Daoy (cell line): ENCODE data around the gene ASB13. TPM values are rescaled to one million over a fixed set of nuclear protein-coding genes. Genes with fewer than 3 reads are reported as not detected.
A peak's percentile ranks its signal among the peaks of the same experiment; 100 is the strongest.

ENCODE experiments used
- DNase-seq: peaks from one replicate; pipeline ENCODE4 v3.0.0-alpha.2; 2015; ENCODE audit warnings: low read depth
- total RNA-seq: library from RNA; depleted of rRNA; stranded (reverse); fragments of >200 nt; shearing (Covaris generic); gene quantifications from 2 replicates; pipeline ENCODE4 v1.2.3, GENCODE V29; 2014

ASB13 gene
- total RNA-seq, 1 experiment from 2014 or later, result 13.3 TPM

DNA sequence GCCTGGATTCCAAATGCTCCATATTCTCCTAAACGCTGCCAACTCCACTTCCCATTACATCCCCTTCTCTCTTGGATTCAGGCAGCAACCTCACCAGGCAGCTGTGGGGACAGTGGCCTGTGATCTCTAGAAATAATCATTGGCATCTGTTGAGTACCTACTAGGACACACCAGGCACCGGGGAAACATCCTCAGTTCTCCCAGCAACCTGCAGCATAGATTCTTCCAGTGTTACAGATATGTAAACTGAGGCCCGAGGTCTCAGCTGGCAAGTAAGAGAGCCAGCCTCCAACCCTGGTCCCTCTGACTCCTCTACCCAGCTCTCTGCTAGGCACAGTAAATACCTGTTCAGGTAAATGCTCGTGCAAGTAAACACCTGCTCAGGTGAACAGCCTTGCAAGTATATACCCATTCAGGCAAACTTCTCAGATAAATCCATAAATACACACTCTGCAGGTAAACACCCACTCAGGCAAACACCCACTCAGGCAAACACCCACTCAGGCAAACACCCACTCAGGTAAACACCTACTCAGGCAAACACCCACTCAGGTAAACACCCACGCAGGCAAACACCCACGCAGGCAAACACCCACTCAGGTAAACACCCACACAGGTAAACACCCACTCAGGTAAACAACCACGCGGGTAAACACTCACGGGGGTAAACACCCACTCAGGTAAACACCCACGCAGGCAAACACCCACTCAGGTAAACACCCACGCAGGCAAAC, 18.7 kb downstream of the ASB13 start:
- DNase-seq, result no peak

DNA sequence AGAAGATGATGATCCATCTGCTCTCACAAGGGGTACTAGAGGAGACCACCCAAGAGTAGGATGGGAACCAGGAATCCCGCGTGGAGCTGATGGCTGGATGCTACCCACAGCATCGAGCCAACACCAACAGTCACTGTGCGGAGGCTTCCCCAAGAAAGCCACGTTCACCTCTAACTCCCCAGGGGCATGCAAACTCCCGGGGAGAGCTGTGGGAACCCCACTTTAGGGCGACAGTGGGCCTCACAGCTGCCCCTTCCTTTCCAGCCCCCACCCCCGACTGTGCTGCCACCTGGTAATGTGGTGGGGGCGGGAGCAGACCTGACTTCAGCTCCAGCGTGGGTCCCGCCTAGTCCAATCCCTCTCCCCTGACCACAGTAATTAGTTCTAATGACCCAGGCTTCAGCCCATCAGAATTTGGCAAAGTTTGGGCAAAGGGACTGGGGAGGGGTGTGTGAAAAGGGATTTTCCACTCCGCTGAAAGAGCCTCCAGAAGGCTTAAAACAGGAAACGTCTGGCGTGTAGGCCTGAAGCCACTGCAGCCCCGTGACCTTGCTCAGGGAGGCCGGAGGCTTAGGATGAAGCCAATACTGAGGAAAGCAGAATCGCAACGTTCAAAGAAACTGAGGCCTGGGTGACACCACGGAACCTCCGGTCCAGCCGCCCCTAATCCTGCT, 20.3 kb downstream of the ASB13 start:
- DNase-seq, result no peak

DNA sequence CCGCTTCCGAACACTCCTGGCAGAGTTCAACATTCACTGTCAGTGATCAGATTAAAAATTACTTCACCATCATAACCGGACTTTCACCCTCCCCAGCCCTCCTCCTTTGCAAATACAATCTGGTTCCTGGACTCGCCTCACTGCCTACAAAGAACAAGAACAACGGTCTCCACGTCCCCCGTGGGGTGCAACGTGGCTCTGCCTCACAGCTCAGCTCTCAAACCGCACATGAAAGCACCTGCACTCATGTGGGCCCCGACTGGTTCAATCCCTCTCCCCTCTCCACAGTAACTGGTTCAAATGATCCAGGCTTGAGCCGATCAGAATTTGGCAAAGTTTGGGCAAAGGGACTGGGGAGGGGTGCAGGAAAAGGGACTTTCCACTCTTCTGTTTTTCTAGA, 21.0 kb downstream of the ASB13 start:
- no peak for DNase-seq

DNA sequence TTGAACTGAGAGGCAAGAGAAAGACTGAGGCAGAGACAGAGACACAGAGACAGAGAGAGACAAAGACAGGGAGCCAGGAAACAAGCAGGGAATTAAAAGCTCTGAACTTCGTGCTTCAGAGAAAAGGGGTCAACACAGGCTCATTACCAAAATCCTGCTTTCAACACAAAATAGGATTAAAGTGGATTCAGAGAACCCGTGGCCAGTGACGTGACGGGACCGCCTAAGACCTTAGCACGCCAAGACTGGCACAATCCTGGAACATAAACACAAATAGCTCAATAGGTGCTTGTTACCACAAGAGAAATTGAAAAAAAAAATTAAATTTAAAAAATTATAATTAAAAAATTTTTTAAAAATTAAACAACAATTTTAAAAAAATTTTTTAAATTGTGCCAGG, 21.5 kb downstream of the ASB13 start:
- DNase-seq, result no peak

DNA sequence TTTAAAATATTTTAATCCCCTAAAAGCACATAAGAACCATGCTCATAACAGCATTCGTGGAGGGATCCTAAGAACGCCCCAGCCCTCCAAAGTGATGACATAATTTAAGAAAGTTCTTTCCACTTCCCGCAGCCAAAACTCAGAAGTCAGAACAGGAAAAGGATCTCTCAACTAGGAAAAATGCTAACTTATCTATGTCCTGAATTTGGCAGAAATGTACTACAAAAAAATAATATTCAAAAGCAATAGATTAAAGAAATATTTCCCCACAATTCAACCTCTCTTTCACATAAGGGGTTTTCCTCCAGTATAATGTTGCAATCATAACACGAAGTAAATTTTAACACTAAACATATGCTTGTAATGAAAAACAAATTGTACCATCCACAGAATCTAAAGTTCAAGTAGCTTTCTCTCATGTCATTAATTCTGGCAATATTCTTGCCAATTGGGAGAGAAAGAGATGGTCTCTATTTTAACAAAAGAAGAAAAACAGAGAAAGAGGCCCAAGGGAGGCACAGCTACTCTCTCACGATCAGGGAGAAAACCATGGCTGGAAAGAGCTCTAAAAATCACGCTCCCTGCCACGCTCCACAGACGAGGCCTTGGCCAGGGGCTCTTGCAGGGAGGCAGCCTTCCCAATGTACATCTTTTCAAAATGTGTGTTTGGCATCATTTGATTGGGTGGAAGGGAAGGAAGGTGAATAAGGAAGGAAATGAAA, 22.9 kb downstream of the ASB13 start:
- DNase-seq, result no peak

DNA sequence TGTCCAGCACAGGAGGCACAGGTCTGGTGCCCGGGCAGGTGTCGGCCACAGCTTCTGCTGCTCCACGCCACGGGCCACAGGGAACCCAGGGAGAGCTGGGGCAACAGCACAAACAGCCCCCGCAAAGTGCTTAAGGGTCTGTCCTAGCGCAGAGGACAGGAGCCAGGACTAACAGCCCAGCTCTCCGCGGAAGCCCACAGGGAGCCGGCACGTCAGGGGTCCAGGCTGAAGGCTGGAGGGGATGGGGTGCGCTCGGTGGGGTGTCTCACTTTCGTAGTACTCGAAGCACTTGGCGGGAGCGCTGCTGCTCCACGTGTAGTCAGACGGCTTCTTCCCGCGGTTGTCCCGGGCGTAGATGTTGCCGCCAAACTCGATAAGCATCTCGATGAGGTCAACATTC, 24.9 kb downstream of the ASB13 start:
- DNase-seq, result no peak

DNA sequence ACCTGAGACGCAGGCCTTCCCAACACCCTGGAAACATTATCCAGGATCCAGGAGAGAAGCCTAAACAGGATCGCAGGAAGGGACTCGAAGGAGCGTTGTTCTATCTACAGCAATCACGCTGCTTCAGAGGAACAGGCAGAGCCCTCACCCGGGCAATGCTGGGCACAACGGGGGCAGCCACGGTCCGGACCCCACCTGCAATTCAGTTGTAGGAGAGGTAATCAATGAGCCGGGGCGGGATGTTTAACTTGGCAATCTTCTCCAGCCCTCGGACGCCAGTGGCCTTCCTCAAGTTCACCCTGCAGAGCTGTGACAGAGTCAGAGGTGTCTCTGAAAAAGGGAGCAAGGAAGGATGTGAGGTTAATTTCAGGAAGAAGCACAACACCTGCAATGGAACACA, 25.9 kb downstream of the ASB13 start:
- no peak for DNase-seq

DNA sequence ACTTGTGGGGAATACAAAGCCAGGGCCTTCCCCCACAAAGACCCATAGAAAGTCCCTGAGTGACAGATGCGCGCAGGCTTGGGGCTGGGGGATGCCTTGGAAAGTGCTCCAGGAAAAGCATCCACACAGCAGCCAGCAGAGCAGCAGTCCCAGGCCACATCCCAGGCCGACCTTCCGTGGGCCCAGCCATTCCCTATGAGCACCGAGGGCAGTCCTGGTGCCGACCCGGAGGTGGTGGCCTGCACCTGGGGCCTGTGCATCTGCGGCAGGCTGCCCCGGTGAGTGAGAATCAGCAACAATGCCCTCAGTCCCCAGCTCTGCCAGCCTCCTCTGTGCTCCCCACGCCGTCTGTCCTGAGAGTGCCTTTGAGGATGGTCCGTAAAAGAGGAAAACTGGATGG, 26.4 kb downstream of the ASB13 start:
- DNase-seq, result no peak

DNA sequence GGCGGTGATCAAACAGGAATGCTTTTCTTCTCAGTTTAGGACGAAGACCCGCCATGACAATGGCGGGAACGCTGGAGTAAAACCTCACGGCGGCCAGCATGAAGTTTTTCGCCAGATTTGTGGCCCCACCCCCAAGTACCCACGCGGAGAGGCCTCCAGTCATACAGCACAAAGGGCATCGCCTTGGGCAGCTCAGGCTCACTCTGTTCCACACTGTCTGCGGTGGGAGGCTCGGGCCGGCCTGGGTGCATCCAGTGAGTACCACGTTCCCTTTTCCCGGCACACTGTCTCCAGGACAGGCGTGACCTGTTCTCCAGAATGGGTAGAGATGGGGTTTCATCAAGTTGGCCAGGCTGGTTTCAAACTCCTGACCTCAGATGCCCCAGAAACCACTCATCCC, 27.3 kb downstream of the ASB13 start:
- DNase-seq, result no peak

DNA sequence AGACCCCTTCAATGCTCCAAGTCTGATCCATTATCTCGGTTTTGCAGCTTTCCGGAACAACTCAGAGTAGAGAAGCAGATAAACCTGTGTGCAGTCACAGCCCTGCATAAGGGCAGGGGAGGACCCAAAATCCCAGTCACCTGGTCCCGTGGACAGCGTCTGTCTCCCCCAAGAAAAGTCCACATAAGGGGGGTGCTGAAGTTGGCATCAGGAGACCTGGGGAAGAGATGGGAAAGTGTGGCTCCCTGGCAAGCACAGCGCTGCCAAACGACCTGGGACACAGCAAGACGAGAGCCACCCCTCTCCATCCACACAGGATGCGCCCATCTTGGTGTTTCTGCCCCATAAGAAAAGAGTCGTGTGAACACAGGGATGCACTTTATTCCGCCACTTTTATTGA, 27.9 kb downstream of the ASB13 start:
- no peak for DNase-seq

DNA sequence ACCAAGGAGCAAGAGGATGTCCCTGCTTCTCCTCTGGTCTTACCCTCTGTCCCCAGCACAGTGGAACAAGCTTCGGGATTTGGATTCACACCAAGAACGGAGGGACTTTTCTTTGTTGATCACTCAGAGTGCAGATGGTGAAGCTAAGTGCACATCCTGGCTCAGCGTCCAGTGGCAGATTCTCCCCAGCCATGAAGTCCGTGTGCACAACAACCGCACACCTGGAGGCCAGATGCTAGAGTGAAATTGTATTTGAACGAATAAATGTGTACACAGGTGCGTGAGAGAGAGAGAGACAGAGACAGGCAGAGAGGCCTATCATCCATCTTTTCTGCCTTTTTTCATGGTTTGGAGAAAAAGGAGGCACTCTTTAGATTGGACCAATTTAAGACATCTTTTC, 31.5 kb downstream of the ASB13 start:
- no peak for DNase-seq

DNA sequence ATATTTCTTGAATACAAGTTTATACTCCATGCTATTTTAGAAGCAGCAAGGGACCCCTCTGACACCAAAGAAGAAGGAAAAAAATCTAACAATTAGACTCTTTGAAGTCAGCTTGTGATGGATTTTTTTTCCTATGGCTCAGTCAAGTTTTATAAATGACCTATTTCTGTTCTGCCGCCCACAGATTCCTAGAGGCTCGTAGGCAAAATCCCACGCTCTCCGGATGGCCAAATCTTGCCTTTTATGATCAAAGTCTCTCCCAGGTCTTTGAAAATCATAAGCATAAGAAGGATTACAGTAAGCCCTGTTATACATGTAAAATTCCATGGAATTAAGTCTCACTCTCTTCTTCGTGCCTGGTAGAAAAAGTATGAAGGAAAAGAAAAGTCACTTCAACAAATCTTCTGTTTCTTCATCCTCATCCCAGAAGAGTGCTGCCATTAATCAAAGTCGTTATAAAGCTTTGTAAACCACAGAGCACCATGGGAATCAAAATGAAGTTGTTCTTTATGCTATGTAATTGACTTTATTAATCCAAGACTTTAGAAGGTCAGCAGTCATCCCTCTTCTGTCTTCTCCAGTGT, 33.1 kb downstream of the ASB13 start:
- DNase-seq, result no peak

DNA sequence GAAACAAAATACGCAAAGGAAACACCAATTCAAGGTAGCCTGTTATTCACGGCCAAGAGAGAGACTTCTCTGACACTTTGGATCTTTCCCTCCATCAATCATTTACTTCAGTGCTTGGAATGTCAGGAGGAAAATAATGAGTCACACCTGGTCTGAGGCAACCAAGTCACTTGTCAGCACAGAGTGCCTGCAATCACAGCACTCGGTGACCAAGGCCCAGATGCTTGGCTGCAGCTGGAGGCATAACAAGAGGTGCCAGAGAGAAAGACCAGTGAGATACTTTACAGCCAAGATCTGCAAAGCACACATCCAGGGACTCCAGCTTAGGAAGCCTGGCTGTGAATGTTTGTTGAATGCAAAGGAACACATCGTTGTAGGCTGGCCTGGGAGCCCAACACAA, 33.9 kb downstream of the ASB13 start:
- no peak for DNase-seq

DNA sequence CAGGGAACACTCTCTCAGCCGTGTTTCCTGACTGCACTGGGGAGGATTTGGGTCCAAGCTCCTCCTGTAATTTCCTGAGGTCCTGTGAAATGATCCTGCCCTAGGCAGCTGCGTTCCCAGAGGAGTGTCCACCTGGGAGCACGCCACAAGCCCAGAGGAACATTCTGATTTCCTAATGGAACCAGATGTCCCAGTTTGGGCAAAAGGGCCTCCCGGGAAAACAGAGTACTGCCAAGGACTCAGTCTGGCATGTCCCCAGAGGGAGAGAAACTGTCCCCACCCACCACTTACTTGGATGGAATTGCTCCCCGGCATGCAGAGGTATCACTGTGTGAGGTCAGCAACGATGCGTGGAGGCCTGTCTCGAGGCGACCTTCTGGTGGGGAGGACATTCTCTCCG, 34.5 kb downstream of the ASB13 start:
- DNase-seq, result no peak

DNA sequence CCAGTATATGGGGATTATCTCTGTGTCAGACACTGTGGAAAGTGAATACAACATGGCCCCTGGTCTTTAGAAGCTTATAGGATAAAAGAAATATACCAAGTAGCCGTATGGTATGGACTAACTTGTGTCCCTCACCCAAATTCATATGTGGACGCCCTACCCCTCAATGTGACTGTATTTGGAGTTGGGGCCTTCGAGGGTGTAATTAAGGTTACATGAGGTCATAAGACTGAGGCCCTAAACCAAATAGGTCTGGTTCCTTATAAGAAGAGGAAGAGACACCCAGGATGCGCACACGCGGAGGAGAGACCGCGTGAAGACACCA, 36.3 kb downstream of the ASB13 start:
- DNase-seq, result no peak

DNA sequence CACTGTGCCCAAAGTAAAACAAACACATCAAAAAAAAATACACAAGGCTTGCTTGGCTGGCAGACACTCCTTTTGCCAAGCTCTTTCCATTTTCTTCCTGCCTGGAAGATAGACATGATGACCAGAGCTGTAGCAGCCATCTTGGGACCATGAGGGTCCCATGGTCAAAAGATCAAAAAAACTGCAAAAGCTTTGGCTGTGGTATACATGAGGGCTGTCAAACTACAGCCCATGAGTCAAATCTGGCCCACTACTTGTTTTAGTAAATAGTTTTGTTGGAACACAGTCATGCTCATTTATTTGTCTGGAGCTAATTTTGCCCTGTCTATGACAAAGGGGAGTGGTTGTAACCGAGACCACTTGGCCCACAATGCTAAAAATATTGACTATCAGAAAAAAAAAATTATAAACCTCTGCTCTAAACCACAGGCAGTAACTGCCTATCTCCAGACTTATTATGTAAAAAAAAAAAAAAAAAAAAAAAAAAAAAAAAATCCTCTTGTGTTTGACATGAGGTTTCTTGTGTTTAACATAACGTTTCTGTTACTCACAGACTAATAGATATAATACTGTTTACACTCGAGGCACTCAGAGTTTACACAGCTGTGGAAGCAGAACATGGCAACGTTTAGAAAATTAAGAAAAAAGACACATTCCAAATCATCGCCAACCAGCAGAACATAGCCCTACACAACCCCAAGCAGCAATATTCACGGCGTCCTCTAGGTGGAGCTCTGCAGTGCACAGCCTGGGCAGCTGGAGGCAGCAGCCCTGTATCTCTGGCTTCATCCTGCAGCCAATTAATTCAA, 36.9 kb downstream of the ASB13 start:
- peak; percentile 73 for DNase-seq

DNA sequence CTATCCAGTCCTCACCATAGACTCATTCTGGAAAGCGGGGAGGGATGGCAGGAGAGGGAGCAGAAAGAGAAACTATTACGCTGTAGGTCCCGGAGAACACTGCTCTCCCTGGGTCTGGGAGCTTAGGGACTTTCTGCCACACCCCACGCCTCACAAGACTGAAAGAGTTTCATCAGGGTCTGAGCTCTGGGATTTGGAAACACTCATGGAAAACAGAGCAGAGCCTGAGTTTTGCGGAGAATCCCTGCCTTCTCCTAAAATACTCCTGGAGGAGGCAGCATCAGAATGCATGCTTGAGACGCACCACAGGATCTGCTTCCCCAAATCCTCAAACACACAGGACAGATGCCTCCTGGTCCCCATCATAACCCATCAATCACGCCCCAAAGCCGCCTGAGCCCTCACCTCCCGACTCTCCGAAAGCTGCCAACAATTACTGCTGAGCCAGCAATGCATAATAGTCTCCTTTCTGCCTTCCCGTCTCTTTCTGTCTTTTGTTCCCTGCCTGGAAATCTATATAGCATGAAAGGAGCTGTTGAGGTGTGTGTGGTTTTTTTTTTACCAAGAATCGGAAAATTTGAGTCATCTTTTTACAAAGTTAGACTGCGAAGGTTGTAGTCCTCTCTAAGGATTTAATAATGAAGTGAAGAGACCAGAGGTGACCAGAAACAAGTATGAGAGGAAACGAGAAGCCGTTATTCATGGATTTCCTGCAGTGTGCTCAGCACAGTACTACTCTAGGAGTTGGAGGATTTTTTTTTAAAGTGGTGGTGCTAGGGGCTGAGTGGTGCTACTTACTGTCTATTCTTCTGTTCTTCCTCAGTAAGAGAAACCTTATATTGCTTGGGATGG, 37.7 kb downstream of the ASB13 start:
- no peak for DNase-seq

DNA sequence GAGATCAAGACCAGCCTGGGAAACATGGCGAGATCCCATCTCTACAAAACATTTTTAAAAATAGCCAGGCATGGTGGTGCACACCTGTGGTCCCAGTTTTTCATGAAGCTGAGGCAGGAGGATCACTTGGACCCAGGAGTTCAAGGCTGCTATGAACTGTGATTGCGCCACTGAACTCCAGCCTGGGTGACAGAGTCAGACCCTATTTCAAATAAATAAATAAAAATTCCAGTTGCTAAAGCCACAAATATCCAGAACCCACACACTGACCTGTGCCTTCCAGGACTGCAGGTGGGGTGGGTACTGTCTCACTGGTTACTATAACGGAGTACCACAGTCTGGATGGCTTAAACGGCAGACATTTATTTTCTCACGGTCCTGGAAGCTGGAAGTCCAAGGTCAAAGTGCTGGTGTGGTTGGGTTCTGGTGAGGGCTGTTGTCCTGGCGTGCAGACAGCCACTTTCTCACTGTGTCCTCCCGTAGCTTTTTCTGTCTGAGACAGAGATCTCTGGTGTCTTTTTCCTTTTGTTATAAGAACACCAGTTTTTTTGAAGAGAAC, 38.8 kb downstream of the ASB13 start:
- no peak for DNase-seq

DNA sequence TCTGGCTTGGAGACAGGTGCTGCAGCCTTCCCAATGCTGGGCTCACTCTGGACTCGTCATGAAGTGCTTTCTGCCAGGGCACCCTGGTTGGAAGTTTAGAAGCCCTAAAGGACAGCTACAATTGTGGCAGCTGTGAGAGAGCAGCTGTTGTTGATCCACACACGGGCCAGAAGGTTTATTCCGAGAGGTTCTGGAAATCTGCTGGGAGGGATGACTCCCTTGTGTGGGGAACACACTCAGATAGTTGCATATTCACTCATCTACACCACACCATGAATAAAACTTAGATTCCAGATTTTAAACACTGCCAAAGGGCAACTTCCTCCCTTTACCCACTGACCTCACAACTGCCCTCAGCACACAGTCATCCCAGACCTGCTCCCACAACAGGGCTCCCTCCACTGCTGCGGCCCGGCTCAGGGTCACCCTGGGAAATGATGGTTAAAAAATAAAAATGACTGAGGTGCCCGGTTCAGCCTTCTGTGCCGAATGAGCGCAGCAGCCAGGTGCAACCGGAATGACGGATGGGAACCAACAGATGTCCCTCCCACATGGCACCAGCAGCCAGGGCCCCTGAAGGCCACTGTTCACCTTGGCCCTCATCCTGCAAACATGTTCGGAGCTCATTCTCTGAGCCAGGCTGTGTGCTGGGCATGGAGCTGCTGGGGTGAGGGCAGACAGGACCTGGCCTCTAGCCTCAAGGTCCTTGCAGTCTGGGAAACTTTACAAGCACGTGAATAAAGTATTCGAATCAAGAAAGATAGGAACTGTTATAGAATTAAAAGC, 40.2 kb downstream of the ASB13 start:
- no peak for DNase-seq

DNA sequence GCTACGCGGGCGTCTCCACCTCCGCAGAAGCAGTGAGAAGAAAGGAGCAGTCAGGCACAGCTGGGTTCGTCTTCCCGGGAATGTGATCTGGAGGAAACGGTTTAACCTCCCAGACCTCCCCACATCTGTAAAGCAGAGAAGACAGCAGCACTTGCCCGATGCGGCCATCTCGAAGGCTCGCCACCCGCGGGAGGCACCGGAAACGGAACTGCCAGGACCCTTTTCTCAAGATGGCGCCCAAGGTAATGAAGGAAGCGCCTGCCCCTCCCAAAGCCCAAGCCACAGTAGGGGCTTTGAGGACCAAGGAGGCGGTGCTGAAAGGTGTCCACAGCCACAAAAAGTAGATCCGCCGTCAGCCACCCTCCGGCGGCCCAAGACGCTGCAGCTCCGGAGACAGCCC, 41.7 kb downstream of the ASB13 start:
- no peak for DNase-seq
